HCT116 (cell line): ENCODE results near the gene AKAP13. TPM values are rescaled to one million over a fixed set of nuclear protein-coding genes. Genes with fewer than 3 reads are reported as not detected.

ENCODE experiments used
- ATAC-seq: fragments of 200-7000 bp; cut with Tn5 transposase; 2 replicates; pipeline ENCODE4 v1.9.1; 2020; ENCODE audit warnings: mild to moderate bottlenecking, moderate library complexity
- BruUV-seq: library from RNA; stranded (reverse); fragments of 400-500 nt; replicated peaks from 2 replicates; lab custom pipeline; 2021; lab: Mats Ljungman, UMichigan
- CTCF ChIA-PET: fragments of 300-600 bp; sonication (Branson Sonifier 250); formaldehyde crosslinking; loops from one replicate; lab custom pipeline; 2021; ENCODE audit warnings: antibody characterized with exemption; lab: Charles Lee
- POLR2A ChIA-PET: fragments of 300-600, 350-600 bp; sonication (Branson Sonifier 250); formaldehyde crosslinking; loops from one replicate; lab custom pipeline; 2021; ENCODE audit warnings: antibody characterized with exemption; lab: Charles Lee
- RAD21 ChIA-PET, 2 experiments: fragments of 300-600 bp; sonication (Branson Sonifier 250); formaldehyde crosslinking; loops; one replicate each; lab custom pipeline; 2023; ENCODE audit warnings: low total read pairs in 2 of 2; ENCODE audit not compliant: uncharacterized antibody in 2 of 2, unreplicated experiment in 2 of 2, low non-redundant PET in 1 of 2; lab: Charles Lee
- DNase-seq: peaks from one replicate; pipeline ENCODE4 v3.0.0-alpha.2; 2010; ENCODE audit warnings: low read depth, low spot score
- H2AFZ ChIP-seq: fragments of 200-600 bp; shearing (Covaris generic), sonication (generic); 2 replicates; pipeline ENCODE4 v1.6.1; 2017; ENCODE audit warnings: low read depth, mixed run types, mixed read lengths, antibody characterized with exemption, low read length; ENCODE audit not compliant: poor library complexity, severe bottlenecking
- H3K27ac ChIP-seq: 2 replicates; pipeline ENCODE4 v1.5.1; 2012; ENCODE audit warnings: low read depth, low read length
- H3K27me3 ChIP-seq: fragments of 200-600 bp; sonication (generic); 2 replicates; pipeline ENCODE4 v1.6.1; 2016; ENCODE audit warnings: mixed run types, low read length, mixed read lengths; ENCODE audit not compliant: insufficient read depth
- H3K36me3 ChIP-seq, 2 experiments: fragments of 200-500 bp in 1 of 2; fragments of 200-600 bp in 1 of 2; sonication (Bioruptor generic) in 1 of 2; sonication (generic) in 1 of 2; 2 replicates each; pipeline versions ENCODE4 v1.5.1 to v1.6.1; 2014 to 2016; ENCODE audit warnings: low read length in 2 of 2, inconsistent platforms in 1 of 2, mixed read lengths in 1 of 2, mixed run types in 1 of 2; ENCODE audit not compliant: insufficient read depth in 2 of 2, control insufficient read depth in 1 of 2
- H3K4me1 ChIP-seq, 2 experiments: fragments of 200-600 bp in 1 of 2; sonication (generic) in 1 of 2; 2 replicates each; pipeline versions ENCODE4 v1.5.1 to v1.6.1; 2012 to 2017; ENCODE audit warnings: low read length in 2 of 2, inconsistent platforms in 1 of 2, mild to moderate bottlenecking in 1 of 2, mixed read lengths in 1 of 2, mixed run types in 1 of 2, moderate library complexity in 1 of 2; ENCODE audit not compliant: insufficient read depth in 2 of 2, control insufficient read depth in 1 of 2
- H3K4me2 ChIP-seq: fragments of 200-600 bp; sonication (generic); 2 replicates; pipeline ENCODE4 v1.6.1; 2017; ENCODE audit warnings: mixed run types, low read length, mixed read lengths
- H3K4me3 ChIP-seq, 2 experiments: fragments of 200-600 bp in 1 of 2; sonication (generic) in 1 of 2; replicated peaks in 1 of 2; 2 replicates each; pipeline ENCODE4 v1.5.1; 2011 to 2016; ENCODE audit warnings: low read length in 2 of 2, control low read depth in 1 of 2, low read depth in 1 of 2, mild to moderate bottlenecking in 1 of 2, mixed read lengths in 1 of 2, mixed run types in 1 of 2
- H3K79me2 ChIP-seq: fragments of 200-600 bp; sonication (generic); 2 replicates; pipeline ENCODE4 v1.6.1; 2017; ENCODE audit warnings: mild to moderate bottlenecking, mixed run types, low read length, moderate library complexity, mixed read lengths; ENCODE audit not compliant: insufficient read depth
- H3K9ac ChIP-seq: fragments of 200-600 bp; sonication (generic); 2 replicates; pipeline ENCODE4 v1.6.1; 2016; ENCODE audit warnings: low read length, mixed read lengths
- H3K9me2 ChIP-seq: fragments of 200-600 bp; sonication (generic), shearing (Covaris generic); 2 replicates; pipeline ENCODE4 v1.6.1; 2017; ENCODE audit warnings: mixed run types, mild to moderate bottlenecking, moderate library complexity; ENCODE audit not compliant: insufficient read depth
- H3K9me3 ChIP-seq, 2 experiments: fragments of 200-500 bp in 1 of 2; fragments of 200-600 bp in 1 of 2; sonication (Bioruptor generic) in 1 of 2; sonication (generic) in 1 of 2; 2 replicates each; pipeline ENCODE4 v1.6.1; 2014 to 2017; ENCODE audit warnings: low read length in 2 of 2, mixed read lengths in 2 of 2, inconsistent platforms in 1 of 2, low read depth in 1 of 2, mild to moderate bottlenecking in 1 of 2, mixed run types in 1 of 2, moderate library complexity in 1 of 2; ENCODE audit not compliant: control insufficient read depth in 1 of 2, insufficient read depth in 1 of 2
- H4K20me1 ChIP-seq: fragments of 200-600 bp; sonication (generic), shearing (Covaris generic); 2 replicates; pipeline ENCODE4 v1.6.1; 2017; ENCODE audit warnings: mixed run types, mild to moderate bottlenecking, moderate library complexity; ENCODE audit not compliant: insufficient read depth
- CBX3 ChIP-seq: IDR thresholded peaks from 2 replicates; pipeline ENCODE4 v1.6.1; 2012; ENCODE audit warnings: low read depth
- CEBPB ChIP-seq: IDR thresholded peaks from 2 replicates; pipeline ENCODE4 v1.6.1; 2012; ENCODE audit warnings: low read depth
- CTCF ChIP-seq, 3 experiments: fragments of 200-600 bp in 1 of 3; sonication (generic) in 1 of 3; IDR thresholded peaks in 2 of 3; conservative IDR thresholded peaks in 1 of 3; 2 replicates each; pipeline ENCODE4 v1.5.1; 2012 to 2017; ENCODE audit warnings: low read depth in 2 of 3, low read length in 2 of 3, antibody characterized with exemption in 1 of 3, borderline replicate concordance in 1 of 3, control low read depth in 1 of 3, mild to moderate bottlenecking in 1 of 3, mixed read lengths in 1 of 3, mixed run types in 1 of 3, moderate library complexity in 1 of 3; ENCODE audit not compliant: insufficient read depth in 1 of 3
- EZH2 ChIP-seq: fragments of 200-600 bp; sonication (generic); IDR thresholded peaks from 2 replicates; pipeline ENCODE4 v1.6.1; 2017; ENCODE audit warnings: antibody characterized with exemption, mixed run types
- EZH2phosphoT487 ChIP-seq: fragments of 200-600 bp; IDR thresholded peaks from 2 replicates; pipeline ENCODE4 v1.6.1; 2018; ENCODE audit warnings: antibody characterized with exemption, borderline replicate concordance
- FOSL1 ChIP-seq: IDR thresholded peaks from 2 replicates; pipeline ENCODE4 v1.6.1; 2012; ENCODE audit warnings: low read depth
- SP1 ChIP-seq: IDR thresholded peaks from 2 replicates; pipeline ENCODE4 v1.6.1; 2012; ENCODE audit warnings: low read depth
- YY1 ChIP-seq: IDR thresholded peaks from 2 replicates; pipeline ENCODE4 v1.6.1; 2011; ENCODE audit warnings: low read length, low read depth, moderate library complexity, mild to moderate bottlenecking; ENCODE audit not compliant: insufficient replicate concordance; ENCODE audit errors: extremely low read depth
- ZBTB33 ChIP-seq: IDR thresholded peaks from 2 replicates; pipeline ENCODE4 v1.6.1; 2011; ENCODE audit warnings: mild to moderate bottlenecking, low read length, moderate library complexity; ENCODE audit not compliant: insufficient replicate concordance; ENCODE audit errors: extremely low read depth
- intact Hi-C: fragments of 100-400 bp; cut with micrococcal nuclease; formaldehyde crosslinking; loops from 2 replicates; pipeline ENCODE4 v1.10.0; 2022
- total RNA-seq: library from RNA; stranded (reverse); gene quantifications from one replicate; pipeline ENCODE4 v1.2.1, GENCODE V29; 2021; ENCODE audit not compliant: unreplicated experiment

The AKAP13 gene
- total RNA-seq, 1 experiment from 2014 or later, result 43.1 TPM

- Histone ChIP-seq H3K36me3 (no peaks in the 10 kb centered on the region), H3K9me2 (no peaks in the 10 kb centered on the region), H3K9me3 (no peaks in the 10 kb centered on the region), H3K4me2 (no peak overlapping the region), H3K4me3 (no peak overlapping the region), H3K27me3 (no peaks in the 10 kb centered on the region), H3K9ac (no peak overlapping the region), H2AFZ (no peak overlapping the region), H3K79me2 (peaks cover 30% of the 10 kb centered on the region), H3K4me1 (peaks cover 0 to 4% of the 10 kb centered on the region in 2 experiments; a peak in 1 of 4 replicates), H3K27ac (no peak overlapping the region), H4K20me1 (0 out of 2 replicates have a peak, but pooled peaks cover 3% of the 10 kb centered on the region)
- TF ChIP-seq EZH2 (no peak), CBX3 (no peak), YY1 (no peak), FOSL1 (no peak), CEBPB (no peak), CTCF (IDR thresholded peaks at IDR 0.05 in 2 of 3, conservative IDR thresholded peaks at IDR 0.05 in 1 of 3; ENCODE audit: borderline replicate concordance in 1 of 3, insufficient read depth in 1 of 3, low read depth in 2 of 3, low read length in 2 of 3) (no peak), ZBTB33 (no peak), SP1 (no peak), EZH2phosphoT487 (no peak)
- CTCF ChIA-PET, result interaction anchor here (1.5 kb wide), 1 partner anchor 10 kb away, joined by 6 read pairs; no protein-coding TSS in a partner anchor
- no peak for DNase-seq
- BruUV-seq, result no TSS peak
- RAD21 ChIA-PET, result no interaction called here
- POLR2A ChIA-PET, result no interaction called here
- intact Hi-C loops, result no loop called here
- ATAC-seq, result no peak
Observed at GRCh38 chr15:85515212-85515611, 134.8 kb downstream of the AKAP13 start.
